Tibial nerve (tissue), 4 donors: ENCODE measurements around the gene CHKB. TPM values are rescaled to one million over a fixed set of nuclear protein-coding genes. Genes with fewer than 3 reads are reported as not detected.

Source experiments
- DNase-seq, 2 donors: peaks; one replicate each; pipeline ENCODE4 v3.0.0-alpha.2; 2019; ENCODE audit warnings: low spot score in 2 of 2
- H3K27ac ChIP-seq, 4 donors: fragments of 200-600 bp; sonication (generic) in 3 of 4; one replicate each; pipeline ENCODE4 v1.5.1; 2017 to 2019; ENCODE audit warnings: mild to moderate bottlenecking in 1 of 4
- H3K27me3 ChIP-seq, 2 donors: fragments of 200-600 bp; sonication (generic) in 1 of 2; one replicate each; pipeline versions ENCODE4 v1.5.1 to v1.6.0; 2017 to 2019
- H3K36me3 ChIP-seq, 3 donors: fragments of 200-600 bp; sonication (generic); one replicate each; pipeline ENCODE4 v1.5.1; 2018 to 2019
- H3K4me1 ChIP-seq, 4 donors: fragments of 200-600 bp; sonication (generic) in 3 of 4; one replicate each; pipeline ENCODE4 v1.5.1; 2017 to 2019
- H3K4me3 ChIP-seq, 4 donors: fragments of 200-600 bp; sonication (generic) in 3 of 4; one replicate each; pipeline ENCODE4 v1.5.1; 2017 to 2019; ENCODE audit warnings: mild to moderate bottlenecking in 1 of 4, moderate library complexity in 1 of 4
- H3K9me3 ChIP-seq, 4 donors: fragments of 200-600 bp; sonication (generic) in 3 of 4; one replicate each; pipeline ENCODE4 v1.5.1; 2017 to 2019
- CTCF ChIP-seq, 5 experiments: fragments of 200-600 bp in 3 of 5; fragments of 450-650 bp in 2 of 5; sonication (generic) in 3 of 5; IDR thresholded peaks; one replicate each; pipeline ENCODE4 v1.5.1; 2016 to 2019; ENCODE audit warnings: antibody characterized with exemption in 5 of 5, mild to moderate bottlenecking in 3 of 5, moderate library complexity in 2 of 5
- EP300 ChIP-seq, 2 donors: sonication (generic); formaldehyde crosslinking; IDR thresholded peaks; one replicate each; pipeline ENCODE4 v1.6.1; 2017; ENCODE audit warnings: antibody characterized with exemption in 2 of 2, mild to moderate bottlenecking in 1 of 2
- POLR2A ChIP-seq, 2 donors: fragments of 450-650 bp; IDR thresholded peaks; one replicate each; pipeline ENCODE4 v1.6.1; 2017; ENCODE audit warnings: antibody characterized with exemption in 2 of 2, mild to moderate bottlenecking in 2 of 2, moderate library complexity in 2 of 2
- WGBS, 2 donors: methylation state at CpG; one replicate each; pipeline ENCODE4 v1.1.5; 2018; 5-methylcytosine and 5-hydroxymethylcytosine counted together
- total RNA-seq, 4 donors: library from RNA; depleted of rRNA; stranded (reverse); fragments of >200 nt; gene quantifications; one replicate each; pipeline ENCODE4 v1.1.0, GENCODE V29; 2016

Gene CHKB
- total RNA-seq, 4 donors from 2014 or later: 55.9 to 95.4 (median 74.4) TPM

- WGBS, 2 donors: 90 to 94% methylated on average over 5 of the region's 5 CpGs
- Histone ChIP-seq H3K4me1 (peaks cover 0 to 8% (median 6%) of the 10 kb centered on the region in 4 donors), H3K27me3 (no peaks in the 10 kb centered on the region), H3K9me3 (no peaks in the 10 kb centered on the region), H3K27ac (no peak overlapping the region), H3K36me3 (peaks cover 0 to 4% (median 0%) of the 10 kb centered on the region in 3 donors), H3K4me3 (no peak overlapping the region)
- TF ChIP-seq EP300 (IDR thresholded peaks at IDR 0.05): no peak
- no peak for TF ChIP-seq POLR2A (IDR thresholded peaks at IDR 0.05)
- no peak for TF ChIP-seq CTCF (IDR thresholded peaks at IDR 0.05)
- DNase-seq: no peak
Measured at GRCh38 chr22:50587407-50587806, 4.8 kb upstream of the CHKB start.

GRCh38 chr22:50586416-50586815 is 3.8 kb upstream of the CHKB start:
- Histone ChIP-seq H3K4me3 (no peak overlapping the region), H3K27me3 (no peaks in the 10 kb centered on the region), H3K27ac (no peak overlapping the region), H3K4me1 (peaks cover 0 to 15% (median 8%) of the 10 kb centered on the region in 4 donors), H3K36me3 (peaks cover 0 to 4% (median 0%) of the 10 kb centered on the region in 3 donors), H3K9me3 (no peaks in the 10 kb centered on the region)
- DNase-seq: no peak
- 69 to 89% methylated on average over 5 of the region's 5 CpGs for WGBS, 2 donors
- TF ChIP-seq EP300 (IDR thresholded peaks at IDR 0.05): no peak
- no peak for TF ChIP-seq POLR2A (IDR thresholded peaks at IDR 0.05)
- TF ChIP-seq CTCF (IDR thresholded peaks at IDR 0.05): no peak

- Histone ChIP-seq H3K36me3 (peaks cover 0 to 10% (median 0%) of the 10 kb centered on the region in 3 donors), H3K9me3 (no peaks in the 10 kb centered on the region), H3K4me3 (no peak overlapping the region), H3K27me3 (no peaks in the 10 kb centered on the region), H3K4me1 (peaks cover 0 to 21% (median 9%) of the 10 kb centered on the region in 4 donors), H3K27ac (no peak overlapping the region)
- TF ChIP-seq EP300 (IDR thresholded peaks at IDR 0.05) (no peak), POLR2A (IDR thresholded peaks at IDR 0.05) (no peak), CTCF (IDR thresholded peaks at IDR 0.05) (no peak)
- 94 to 96% methylated on average over 8 of the region's 8 CpGs for WGBS, 2 donors
- no peak for DNase-seq
Measured at GRCh38 chr22:50585781-50586180, 3.1 kb upstream of the CHKB start.

GRCh38 chr22:50585238-50585637 is 2.6 kb upstream of the CHKB start:
- H3K27ac ChIP-seq: no peak overlapping the region
- no peak for DNase-seq
- peaks cover 0 to 22% (median 9%) of the 10 kb centered on the region in 4 donors for H3K4me1 ChIP-seq
- no peaks in the 10 kb centered on the region for H3K9me3 ChIP-seq
- H3K36me3 ChIP-seq: peaks cover 0 to 15% (median 0%) of the 10 kb centered on the region in 3 donors
- H3K27me3 ChIP-seq: no peaks in the 10 kb centered on the region
- WGBS, 2 donors: 81 to 89% methylated on average over 3 of the region's 3 CpGs
- TF ChIP-seq EP300 (IDR thresholded peaks at IDR 0.05): no peak
- no peak for TF ChIP-seq CTCF (IDR thresholded peaks at IDR 0.05)
- TF ChIP-seq POLR2A (IDR thresholded peaks at IDR 0.05): no peak
- no peak overlapping the region for H3K4me3 ChIP-seq

- 92 to 94% methylated on average over 23 of the region's 23 CpGs for WGBS, 2 donors
- TF ChIP-seq CTCF (IDR thresholded peaks at IDR 0.05): no peak
- no peak for TF ChIP-seq POLR2A (IDR thresholded peaks at IDR 0.05)
- no peak for TF ChIP-seq EP300 (IDR thresholded peaks at IDR 0.05)
- no peaks in the 10 kb centered on the region for H3K9me3 ChIP-seq
Measured at GRCh38 chr22:50584106-50585096, 1.8 kb upstream of the CHKB start.

More at GRCh38 chr22:50584106-50585096, 1.8 kb upstream of the CHKB start:
- Histone ChIP-seq H3K27me3 (no peaks in the 10 kb centered on the region), H3K4me1 (peaks cover 0 to 22% (median 9%) of the 10 kb centered on the region in 4 donors), H3K36me3 (peaks cover 0 to 23% (median 0%) of the 10 kb centered on the region in 3 donors), H3K27ac (no peak overlapping the region), H3K4me3 (no peak overlapping the region)
- DNase-seq: no peak
